G401 (cell line): Measurements from ENCODE around the gene AOC1. TPM values are rescaled to one million over a fixed set of nuclear protein-coding genes. Genes with fewer than 3 reads are reported as not detected.
"Not testable (repeated sequence)": the region's sequence is repeated elsewhere in the genome, so short reads cannot be mapped to it uniquely, and the experiment has no call there.

ENCODE experiments used
- DNase-seq: peaks from one replicate; pipeline ENCODE4 v3.0.0-alpha.2; 2015; ENCODE audit warnings: low spot score
- in situ Hi-C: cut with HindIII; loops from 2 replicates; pipeline ENCODE4 v1.10.0; 2016; ENCODE audit warnings: low sequenced_read_pairs, mixed read lengths
- total RNA-seq: library from RNA; depleted of rRNA; stranded (reverse); fragments of >200 nt; shearing (Covaris generic); gene quantifications from 2 replicates; pipeline ENCODE4 v1.2.3, GENCODE V29; 2014; rRNA removed

The AOC1 gene, protein sequence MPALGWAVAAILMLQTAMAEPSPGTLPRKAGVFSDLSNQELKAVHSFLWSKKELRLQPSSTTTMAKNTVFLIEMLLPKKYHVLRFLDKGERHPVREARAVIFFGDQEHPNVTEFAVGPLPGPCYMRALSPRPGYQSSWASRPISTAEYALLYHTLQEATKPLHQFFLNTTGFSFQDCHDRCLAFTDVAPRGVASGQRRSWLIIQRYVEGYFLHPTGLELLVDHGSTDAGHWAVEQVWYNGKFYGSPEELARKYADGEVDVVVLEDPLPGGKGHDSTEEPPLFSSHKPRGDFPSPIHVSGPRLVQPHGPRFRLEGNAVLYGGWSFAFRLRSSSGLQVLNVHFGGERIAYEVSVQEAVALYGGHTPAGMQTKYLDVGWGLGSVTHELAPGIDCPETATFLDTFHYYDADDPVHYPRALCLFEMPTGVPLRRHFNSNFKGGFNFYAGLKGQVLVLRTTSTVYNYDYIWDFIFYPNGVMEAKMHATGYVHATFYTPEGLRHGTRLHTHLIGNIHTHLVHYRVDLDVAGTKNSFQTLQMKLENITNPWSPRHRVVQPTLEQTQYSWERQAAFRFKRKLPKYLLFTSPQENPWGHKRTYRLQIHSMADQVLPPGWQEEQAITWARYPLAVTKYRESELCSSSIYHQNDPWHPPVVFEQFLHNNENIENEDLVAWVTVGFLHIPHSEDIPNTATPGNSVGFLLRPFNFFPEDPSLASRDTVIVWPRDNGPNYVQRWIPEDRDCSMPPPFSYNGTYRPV
- total RNA-seq = 0.92 TPM in 1 of 2 replicates, not detected in the other

- DNase-seq = no peak
- in situ Hi-C loops = no loop called here
These were observed at the start of gene AOC1 for GRCh38 chr7:150852371-150852905. Gene AOC1 (plus strand): TSS chr7:150852517. CDS start chr7:150856471, 3,954 bp downstream.

DNA sequence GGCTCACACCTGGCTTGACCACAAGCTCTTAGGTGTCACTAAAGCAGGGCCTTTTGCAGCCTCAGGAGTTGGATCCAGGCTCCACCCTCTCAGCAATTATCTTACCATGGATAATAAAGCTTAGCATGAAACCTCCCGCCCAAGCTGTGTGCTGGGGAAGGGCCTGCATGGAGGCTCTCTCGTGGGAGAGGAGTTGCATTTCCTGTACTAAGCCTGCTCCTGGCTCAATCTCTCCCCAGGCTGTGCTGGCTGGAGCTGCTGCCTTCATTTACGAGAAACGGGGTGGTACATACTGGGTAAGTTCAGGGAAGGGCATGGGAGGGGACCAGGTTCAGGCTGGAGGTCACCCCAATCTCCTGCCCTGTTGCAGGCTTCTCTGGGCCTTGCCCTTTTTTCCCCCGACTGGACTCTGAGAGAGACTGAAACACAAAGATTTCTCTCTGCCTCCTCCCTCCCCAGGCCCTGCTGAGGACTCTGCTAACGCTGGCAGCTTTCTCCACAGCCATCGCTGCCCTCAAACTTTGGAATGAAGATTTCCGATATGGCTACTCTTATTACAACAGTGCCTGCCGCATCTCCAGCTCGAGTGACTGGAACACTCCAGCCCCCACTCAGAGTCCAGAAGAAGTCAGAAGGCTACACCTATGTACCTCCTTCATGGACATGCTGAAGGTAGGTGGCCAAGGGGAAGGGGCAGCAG, 49.0 kb upstream of the AOC1 start:
- no peak for DNase-seq
- in situ Hi-C loops = no loop called here

- DNase-seq = no peak
- in situ Hi-C loops = no loop called here
These were observed 47.5 kb upstream of the AOC1 start for GRCh38 chr7:150804802-150805201.

DNA sequence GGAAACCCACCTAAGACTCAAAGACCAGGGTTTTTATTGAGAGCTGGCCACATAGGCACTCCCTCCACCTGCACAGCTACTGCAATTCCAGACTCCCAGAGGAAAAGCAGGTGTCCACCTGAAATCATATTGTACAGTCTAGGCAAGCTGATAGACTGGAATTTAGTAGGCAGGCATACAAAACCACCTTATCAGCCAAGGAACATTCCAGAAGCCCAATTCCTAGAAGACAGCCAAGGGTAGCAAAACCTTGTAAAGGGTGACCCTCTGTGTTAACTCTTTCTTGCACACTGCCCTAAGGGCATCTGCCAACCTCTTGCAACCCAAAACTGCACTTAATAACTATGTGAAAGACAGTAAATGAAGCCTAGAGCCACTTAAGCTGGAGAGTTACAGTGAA, 46.5 kb upstream of the AOC1 start:
- no peak for DNase-seq
- in situ Hi-C loops = no loop called here

- no peak for DNase-seq
- in situ Hi-C loops = no loop called here
These were observed 45.9 kb upstream of the AOC1 start for GRCh38 chr7:150806454-150806853.

DNA sequence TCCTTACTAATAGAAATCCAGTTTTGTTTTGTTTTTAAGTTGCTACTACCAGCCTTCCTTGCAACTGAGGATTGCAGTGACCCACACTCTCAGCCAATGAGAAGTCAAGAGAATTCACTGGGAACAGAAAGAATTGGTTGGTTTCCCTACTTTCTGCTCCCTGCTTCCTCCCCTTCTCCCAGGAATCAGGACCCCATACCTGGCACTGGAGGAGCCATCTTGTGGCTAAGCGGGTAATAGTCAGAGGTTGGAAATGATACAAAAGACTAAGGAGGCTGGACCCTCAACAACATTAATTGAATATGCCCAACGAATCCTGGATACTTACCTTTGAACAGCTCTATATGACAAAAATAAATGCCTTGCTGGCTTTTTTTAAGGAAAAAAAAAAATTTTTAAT, 45.5 kb upstream of the AOC1 start:
- in situ Hi-C loops = no loop called here
- DNase-seq = no peak

DNA sequence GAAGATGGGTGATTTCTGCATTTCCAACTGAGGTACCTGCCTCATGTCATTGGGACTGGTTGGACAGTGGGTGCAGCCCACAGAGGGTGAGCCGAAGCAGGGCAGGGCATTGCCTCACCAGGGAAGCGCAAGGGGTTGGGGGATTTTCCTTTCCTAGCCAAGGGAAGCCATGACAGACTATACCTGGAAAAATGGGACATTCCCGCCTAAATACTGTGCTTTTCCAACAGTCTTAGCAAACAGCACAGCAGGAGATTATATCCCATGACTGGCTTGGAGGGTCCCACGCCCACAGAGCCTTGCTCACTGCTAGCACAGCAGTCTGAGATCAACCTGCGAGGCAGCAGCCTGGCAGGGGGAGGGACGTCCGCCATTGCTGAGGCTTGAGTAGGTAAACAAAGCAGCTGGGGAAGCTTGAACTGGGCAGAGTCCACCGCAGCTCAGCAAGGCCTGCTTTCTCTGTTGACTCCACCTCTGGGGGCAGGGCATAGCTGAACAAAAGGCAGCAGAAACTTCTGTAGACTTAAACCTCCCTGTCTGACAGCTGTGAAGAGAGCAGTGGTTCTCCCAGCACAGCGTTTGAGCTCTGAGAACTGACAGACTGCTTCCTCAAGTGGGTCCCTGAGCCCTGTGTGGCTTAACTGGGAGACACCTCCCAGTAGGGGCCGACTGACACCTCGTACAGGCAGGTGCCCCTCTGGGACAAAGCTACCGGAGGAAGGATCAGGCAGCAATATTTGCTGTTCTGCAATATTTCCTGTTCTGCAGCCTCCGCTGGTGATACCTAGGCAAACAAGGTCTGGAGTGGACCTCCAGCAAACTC, 44.5 kb upstream of the AOC1 start:
- in situ Hi-C loops, DNase-seq: not testable (repeated sequence)

DNA sequence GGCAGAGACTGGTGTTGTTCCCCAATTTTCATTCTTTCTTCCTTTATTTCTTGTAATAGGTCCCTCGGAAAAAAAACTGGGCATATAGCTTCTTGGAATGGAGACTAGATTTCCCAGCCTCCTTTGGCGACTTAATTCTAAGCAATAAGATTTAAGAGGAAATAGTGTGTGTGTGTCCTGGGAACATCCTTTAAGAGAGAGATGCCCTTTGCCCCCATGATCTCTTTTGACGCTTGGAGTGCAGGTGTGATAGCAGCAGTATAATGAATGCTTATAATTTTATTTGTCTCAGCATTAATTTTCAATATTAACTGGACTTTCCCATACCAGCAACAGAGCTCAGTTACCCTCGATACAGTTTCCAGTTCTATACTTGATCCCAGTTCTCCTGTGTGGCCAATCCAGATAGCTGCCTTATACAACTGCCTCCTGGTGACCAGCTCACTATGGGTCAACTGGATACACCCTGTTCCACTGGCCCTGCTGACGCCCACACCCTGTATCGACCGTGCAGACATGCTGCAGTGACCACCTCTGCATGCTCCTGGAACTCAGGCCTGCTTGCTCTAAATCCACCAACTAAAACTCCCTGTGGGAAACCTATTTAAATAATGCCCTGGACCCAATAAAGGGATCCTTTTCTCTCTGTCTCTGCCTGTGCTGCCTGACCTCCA, 37.9 kb upstream of the AOC1 start:
- no peak for DNase-seq
- in situ Hi-C loops = no loop called here

DNA sequence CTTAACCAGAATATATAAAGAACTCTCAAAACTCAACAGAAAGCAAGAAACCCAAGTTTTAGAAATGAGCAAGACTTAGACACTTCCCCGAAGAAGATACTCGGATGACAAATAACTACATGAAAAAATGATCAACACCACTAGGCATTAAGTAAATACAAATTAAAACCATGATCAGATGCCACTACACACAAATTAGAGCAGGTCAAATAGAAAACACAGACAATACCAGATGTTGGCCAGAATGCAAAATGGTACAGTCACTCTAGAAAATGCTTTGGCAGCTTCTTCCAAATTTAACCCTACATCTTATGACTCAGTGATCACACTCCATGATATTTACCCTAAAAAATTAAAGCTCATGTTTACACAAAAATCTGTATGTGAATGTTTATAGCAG, 33.3 kb upstream of the AOC1 start:
- no peak for DNase-seq
- in situ Hi-C loops = no loop called here

DNA sequence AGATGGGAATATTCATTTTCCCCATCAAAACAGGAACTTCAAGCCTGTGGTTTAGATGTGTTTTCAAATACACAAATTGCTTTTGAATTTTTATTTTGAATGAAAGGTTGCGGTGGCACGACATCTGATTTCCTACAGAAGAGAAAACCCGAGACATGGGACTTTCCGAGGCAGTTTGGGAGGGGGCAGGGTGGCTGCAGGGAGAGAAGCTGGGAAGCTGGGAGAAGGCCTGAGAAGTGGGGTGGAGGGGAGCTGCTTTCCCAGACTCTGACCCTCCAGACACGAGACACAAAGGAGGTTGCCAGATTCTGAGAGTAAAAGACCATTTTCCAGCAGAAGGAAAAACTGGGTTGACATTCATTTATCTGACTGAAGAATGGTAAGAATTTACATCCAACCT, 32.2 kb upstream of the AOC1 start:
- in situ Hi-C loops = no loop called here
- DNase-seq = no peak

DNA sequence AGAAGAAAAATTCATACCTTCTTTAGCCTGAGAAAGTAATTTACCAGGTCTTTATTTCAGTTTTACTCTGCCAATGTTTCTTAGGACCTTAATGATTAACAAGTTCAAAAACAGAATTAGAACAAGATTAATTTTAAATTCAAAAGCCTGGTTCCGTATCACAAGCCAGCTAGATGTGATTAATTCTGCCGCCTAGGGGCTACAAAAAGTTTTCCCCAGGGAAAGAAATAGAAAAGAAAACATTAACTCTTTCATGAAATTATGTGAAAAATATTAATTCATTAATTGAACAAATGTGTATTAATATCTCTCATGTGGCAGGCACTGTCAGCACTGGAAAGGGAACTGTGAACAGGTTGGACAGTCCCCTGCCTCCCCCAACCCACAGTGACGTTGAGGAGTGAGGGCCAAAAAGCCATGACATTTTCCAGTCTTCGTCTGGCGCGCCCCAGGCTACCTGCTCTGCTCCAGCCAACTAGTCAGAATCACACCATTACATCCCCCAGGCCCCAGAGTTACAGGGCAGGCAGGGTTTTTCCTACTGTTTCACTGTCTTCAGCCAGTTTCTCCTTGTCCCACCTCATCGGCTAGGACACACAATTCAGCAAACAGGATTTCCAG, 31.6 kb upstream of the AOC1 start:
- in situ Hi-C loops = no loop called here
- no peak for DNase-seq

DNA sequence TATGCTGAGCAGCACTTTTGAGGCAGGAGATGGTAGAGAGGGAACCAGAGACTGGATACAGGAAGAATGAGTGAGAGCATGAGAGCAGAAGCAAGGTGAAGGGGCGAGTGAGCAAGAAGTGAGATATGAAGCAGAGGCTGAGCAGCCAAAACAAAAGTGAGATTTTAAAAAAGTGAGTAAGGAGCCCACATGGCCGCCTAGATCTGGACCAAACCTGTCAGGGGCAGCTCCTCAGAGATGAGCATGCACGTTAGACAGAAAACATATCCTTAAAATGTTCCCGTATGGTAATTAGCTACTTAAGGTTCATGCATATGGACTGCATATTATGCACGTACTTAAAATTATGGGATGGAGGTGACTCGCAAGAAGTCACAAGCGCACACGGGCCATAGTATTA, 29.3 kb upstream of the AOC1 start:
- DNase-seq = no peak
- in situ Hi-C loops = no loop called here

GRCh38 chr7:150823484-150824126, 28.7 kb upstream of the AOC1 start:
- DNase-seq = no peak
- in situ Hi-C loops = no loop called here

- in situ Hi-C loops = no loop called here
- no peak for DNase-seq
These were observed 27.7 kb upstream of the AOC1 start for GRCh38 chr7:150824379-150825177.

DNA sequence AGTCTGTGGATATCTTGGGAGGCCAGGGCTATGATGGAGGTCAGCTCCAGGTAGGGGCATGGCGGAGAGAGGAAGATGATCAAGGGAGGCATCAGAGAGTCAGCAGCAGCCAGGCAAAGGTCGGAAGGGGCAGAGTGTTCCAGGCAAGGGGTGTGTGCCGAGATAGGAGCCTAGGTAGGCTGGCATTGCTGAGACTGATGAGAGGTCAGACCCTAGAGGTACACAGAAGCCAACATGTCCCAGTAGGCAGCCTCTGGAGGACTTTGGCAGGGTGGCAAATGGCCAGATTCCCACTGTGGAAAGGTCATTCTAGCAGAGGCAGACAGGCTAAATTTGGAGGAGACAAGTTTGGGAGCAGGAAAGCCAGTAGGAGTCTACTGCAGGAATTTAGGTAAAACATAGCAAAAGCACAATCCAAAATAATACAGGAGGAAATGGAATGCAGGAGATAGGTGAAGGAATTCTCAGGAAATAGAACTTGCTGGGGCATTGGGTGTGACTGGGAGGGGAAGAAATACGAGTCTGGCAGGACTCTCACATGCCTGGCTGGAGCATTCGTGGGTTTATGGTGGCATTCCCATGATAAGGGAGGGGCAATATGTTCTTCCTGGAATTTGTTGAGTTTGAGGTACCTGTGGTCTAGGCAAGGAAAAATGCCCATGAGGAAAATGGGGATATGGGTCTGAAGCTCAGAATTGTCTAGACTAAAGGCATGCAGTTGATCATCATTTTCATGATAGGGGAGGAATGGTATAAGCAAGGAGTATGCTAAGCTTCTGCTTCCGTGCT, 26.1 kb upstream of the AOC1 start:
- DNase-seq = no peak
- in situ Hi-C loops = no loop called here

GRCh38 chr7:150828384-150828783, 23.9 kb upstream of the AOC1 start:
- in situ Hi-C loops = no loop called here
- DNase-seq = no peak
